SK-N-SH treated with all-trans-retinoic acid at 6 μM for 48 hours (cell line): ENCODE measurements around the gene MLANA.

Experiments used
- ATAC-seq: fragments of 200-7000 bp; cut with Tn5 transposase; 3 replicates; pipeline ENCODE4 v1.9.1; 2020; ENCODE audit warnings: mild to moderate bottlenecking, moderate library complexity
- ARNTL ChIP-seq: fragments of 450-650 bp; formaldehyde crosslinking; IDR thresholded peaks from 2 replicates; pipeline ENCODE4 v1.5.0; 2020; ENCODE audit warnings: low read depth, mild to moderate bottlenecking, moderate library complexity, borderline replicate concordance
- BACH2 ChIP-seq: fragments of 250-450 bp; sonication (Bioruptor Pico); IDR thresholded peaks from 2 replicates; pipeline ENCODE4 v1.9.0; 2021; ENCODE audit warnings: mild to moderate bottlenecking, borderline replicate concordance
- CREB5 ChIP-seq: fragments of 250-450 bp; sonication (Bioruptor Pico); IDR thresholded peaks from 2 replicates; pipeline ENCODE4 v1.5.1; 2020; ENCODE audit warnings: low read depth, mild to moderate bottlenecking, moderate library complexity
- CSDC2 ChIP-seq: fragments of 250-450 bp; sonication (Bioruptor Pico); IDR thresholded peaks from 2 replicates; pipeline ENCODE4 v1.5.0; 2020; ENCODE audit warnings: mild to moderate bottlenecking, moderate library complexity
- ESRRG ChIP-seq: fragments of 250-450 bp; sonication (Bioruptor Pico); IDR thresholded peaks from 2 replicates; pipeline ENCODE4 v1.6.1; 2021; ENCODE audit warnings: mild to moderate bottlenecking
- GLIS3 ChIP-seq: fragments of 250-450 bp; sonication (Bioruptor Pico); IDR thresholded peaks from 2 replicates; pipeline ENCODE4 v1.5.0; 2020; ENCODE audit warnings: mild to moderate bottlenecking, moderate library complexity
- ISL1 ChIP-seq: fragments of 250-450 bp; sonication (Bioruptor Pico); IDR thresholded peaks from 2 replicates; pipeline ENCODE4 v2.1.2; 2022; ENCODE audit warnings: mild to moderate bottlenecking, moderate library complexity
- OSR1 ChIP-seq: fragments of 250-450 bp; sonication (Bioruptor Pico); IDR thresholded peaks from 2 replicates; pipeline ENCODE4 v1.8.0; 2022; ENCODE audit warnings: moderate library complexity, mild to moderate bottlenecking, inconsistent platforms
- PPARA ChIP-seq: fragments of 250-450 bp; sonication (Bioruptor Pico); IDR thresholded peaks from 2 replicates; pipeline ENCODE4 v1.5.0; 2020; ENCODE audit warnings: mild to moderate bottlenecking, borderline replicate concordance
- RARB ChIP-seq: fragments of 250-450 bp; sonication (Bioruptor Pico); IDR thresholded peaks from 2 replicates; pipeline ENCODE4 v1.8.0; 2021; ENCODE audit warnings: mild to moderate bottlenecking, moderate library complexity
- SNAI2 ChIP-seq: fragments of 250-450 bp; sonication (Bioruptor Pico); IDR thresholded peaks from 2 replicates; pipeline ENCODE4 v1.5.0; 2020; ENCODE audit warnings: mild to moderate bottlenecking, moderate library complexity
- TCF4 ChIP-seq: fragments of 250-450 bp; sonication (Bioruptor Pico); IDR thresholded peaks from 2 replicates; pipeline ENCODE4 v1.8.0; 2021; ENCODE audit warnings: mild to moderate bottlenecking, moderate library complexity, borderline replicate concordance
- TOX ChIP-seq: fragments of 250-450 bp; sonication (Bioruptor Pico); IDR thresholded peaks from 2 replicates; pipeline ENCODE4 v1.8.0; 2021; ENCODE audit warnings: mild to moderate bottlenecking, moderate library complexity, borderline replicate concordance
- TSHZ2 ChIP-seq: fragments of 250-450 bp; sonication (Bioruptor Pico); IDR thresholded peaks from 2 replicates; pipeline ENCODE4 v1.5.0; 2020; ENCODE audit warnings: mild to moderate bottlenecking, moderate library complexity
- ZC3H10 ChIP-seq: fragments of 250-450 bp; sonication (Bioruptor Pico); IDR thresholded peaks from 2 replicates; pipeline ENCODE4 v1.5.1; 2021; ENCODE audit warnings: mild to moderate bottlenecking, moderate library complexity
- ZFP3 ChIP-seq: fragments of 250-450 bp; sonication (Bioruptor Pico); IDR thresholded peaks from 2 replicates; pipeline ENCODE4 v1.5.0; 2020; ENCODE audit warnings: mild to moderate bottlenecking, moderate library complexity
- ZFP30 ChIP-seq: fragments of 450-650 bp; formaldehyde crosslinking; IDR thresholded peaks from 2 replicates; pipeline ENCODE4 v1.5.0; 2022; ENCODE audit warnings: mild to moderate bottlenecking, moderate library complexity
- ZNF565 ChIP-seq: fragments of 450-650 bp; formaldehyde crosslinking; conservative IDR thresholded peaks from 2 replicates; pipeline ENCODE4 v1.5.0; 2020; ENCODE audit warnings: low read depth, mild to moderate bottlenecking, moderate library complexity
- ZNF70 ChIP-seq: fragments of 450-650 bp; formaldehyde crosslinking; IDR thresholded peaks from 2 replicates; pipeline ENCODE4 v1.5.0; 2020; ENCODE audit warnings: mild to moderate bottlenecking, moderate library complexity
- ZNF8 ChIP-seq: fragments of 450-650 bp; formaldehyde crosslinking; IDR thresholded peaks from 2 replicates; pipeline ENCODE4 v1.5.0; 2020; ENCODE audit warnings: mild to moderate bottlenecking, moderate library complexity
- TF ChIP-seq, protein P1 (sequence below): fragments of 250-450 bp; sonication (Bioruptor Pico); IDR thresholded peaks from 2 replicates; pipeline ENCODE4 v1.5.1; 2021; ENCODE audit warnings: mild to moderate bottlenecking, moderate library complexity
- TF ChIP-seq, protein P2 (sequence below): fragments of 250-450 bp; sonication (Bioruptor Pico); IDR thresholded peaks from 2 replicates; pipeline ENCODE4 v1.8.0; 2020; ENCODE audit warnings: mild to moderate bottlenecking, moderate library complexity, borderline replicate concordance
- TF ChIP-seq, protein P3 (sequence below): fragments of 250-450 bp; sonication (Bioruptor Pico); IDR thresholded peaks from 2 replicates; pipeline ENCODE4 v1.8.0; 2021; ENCODE audit warnings: low read depth, mild to moderate bottlenecking, moderate library complexity, borderline replicate concordance

The MLANA gene

DNA sequence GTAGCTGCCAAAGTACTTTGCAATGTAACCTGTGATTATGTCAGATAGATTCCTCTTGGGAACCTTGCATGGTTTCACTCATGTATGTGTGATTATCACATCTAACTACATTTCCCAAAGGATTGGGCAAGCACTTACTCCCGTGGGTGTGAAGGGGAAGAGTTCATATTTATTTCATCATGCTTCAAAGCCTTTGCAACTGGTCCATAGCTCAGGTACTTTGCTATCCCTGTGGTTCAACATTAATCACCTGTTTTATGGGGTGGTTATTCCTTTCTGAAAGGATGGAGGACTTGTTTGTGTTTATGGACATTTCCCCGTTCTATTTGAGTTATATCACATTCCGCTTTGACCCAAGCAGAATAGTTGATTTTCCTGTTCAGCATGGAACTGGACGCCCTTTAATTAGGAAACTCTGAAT lies 44.2 kb upstream of the MLANA start:
- TF ChIP-seq CREB5 (CRISPR knock-in tag), result no peak
- TF ChIP-seq CSDC2 (CRISPR knock-in tag), result no peak
- no peak for TF ChIP-seq ZC3H10
- TF ChIP-seq RARB, result no peak
- no peak for TF ChIP-seq TOX (CRISPR knock-in tag)
- ATAC-seq, result no peak

DNA sequence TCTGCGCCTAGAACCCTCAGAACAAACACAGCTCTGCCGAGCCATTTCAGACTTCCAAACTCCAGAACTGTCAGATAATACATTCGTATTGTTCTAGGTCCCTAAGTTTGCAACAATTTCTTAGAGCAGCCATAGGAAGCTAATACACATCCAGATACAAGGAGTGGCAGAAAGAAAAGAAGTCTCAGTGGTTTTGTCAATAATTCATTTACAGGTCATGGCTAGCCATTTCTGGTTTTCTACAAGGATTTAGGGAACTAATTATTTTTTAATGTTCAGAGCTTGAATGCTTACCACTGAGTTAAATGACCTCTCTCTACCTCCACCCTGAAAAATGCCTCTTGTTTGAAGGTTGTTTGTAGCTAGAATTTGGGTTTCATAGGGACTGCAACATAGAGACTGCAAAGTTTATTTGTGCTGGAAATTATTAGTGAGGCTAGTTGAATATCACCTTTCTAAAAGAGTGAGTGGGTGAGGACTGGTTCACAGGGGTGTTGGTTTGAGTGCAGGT lies 42.3 kb upstream of the MLANA start:
- TF ChIP-seq ZNF8 (no peak), ISL1 (CRISPR knock-in tag) (no peak), ZFP30 (no peak), SNAI2 (CRISPR knock-in tag) (no peak), ZNF565 (CRISPR knock-in tag) (no peak), CREB5 (CRISPR knock-in tag) (no peak), OSR1 (no peak), GLIS3 (CRISPR knock-in tag) (no peak), ZC3H10 (no peak), ESRRG (CRISPR knock-in tag) (no peak), RARB (no peak), TOX (CRISPR knock-in tag) (no peak), ZFP3 (CRISPR knock-in tag) (no peak), TCF4 (CRISPR knock-in tag) (no peak), CSDC2 (CRISPR knock-in tag) (no peak), PPARA (CRISPR knock-in tag) (no peak), TSHZ2 (no peak)
- TF ChIP-seq, protein P1, sequence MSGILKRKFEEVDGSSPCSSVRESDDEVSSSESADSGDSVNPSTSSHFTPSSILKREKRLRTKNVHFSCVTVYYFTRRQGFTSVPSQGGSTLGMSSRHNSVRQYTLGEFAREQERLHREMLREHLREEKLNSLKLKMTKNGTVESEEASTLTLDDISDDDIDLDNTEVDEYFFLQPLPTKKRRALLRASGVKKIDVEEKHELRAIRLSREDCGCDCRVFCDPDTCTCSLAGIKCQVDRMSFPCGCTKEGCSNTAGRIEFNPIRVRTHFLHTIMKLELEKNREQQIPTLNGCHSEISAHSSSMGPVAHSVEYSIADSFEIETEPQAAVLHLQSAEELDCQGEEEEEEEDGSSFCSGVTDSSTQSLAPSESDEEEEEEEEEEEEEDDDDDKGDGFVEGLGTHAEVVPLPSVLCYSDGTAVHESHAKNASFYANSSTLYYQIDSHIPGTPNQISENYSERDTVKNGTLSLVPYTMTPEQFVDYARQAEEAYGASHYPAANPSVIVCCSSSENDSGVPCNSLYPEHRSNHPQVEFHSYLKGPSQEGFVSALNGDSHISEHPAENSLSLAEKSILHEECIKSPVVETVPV (CRISPR knock-in tag), result no peak
- TF ChIP-seq, protein P2, sequence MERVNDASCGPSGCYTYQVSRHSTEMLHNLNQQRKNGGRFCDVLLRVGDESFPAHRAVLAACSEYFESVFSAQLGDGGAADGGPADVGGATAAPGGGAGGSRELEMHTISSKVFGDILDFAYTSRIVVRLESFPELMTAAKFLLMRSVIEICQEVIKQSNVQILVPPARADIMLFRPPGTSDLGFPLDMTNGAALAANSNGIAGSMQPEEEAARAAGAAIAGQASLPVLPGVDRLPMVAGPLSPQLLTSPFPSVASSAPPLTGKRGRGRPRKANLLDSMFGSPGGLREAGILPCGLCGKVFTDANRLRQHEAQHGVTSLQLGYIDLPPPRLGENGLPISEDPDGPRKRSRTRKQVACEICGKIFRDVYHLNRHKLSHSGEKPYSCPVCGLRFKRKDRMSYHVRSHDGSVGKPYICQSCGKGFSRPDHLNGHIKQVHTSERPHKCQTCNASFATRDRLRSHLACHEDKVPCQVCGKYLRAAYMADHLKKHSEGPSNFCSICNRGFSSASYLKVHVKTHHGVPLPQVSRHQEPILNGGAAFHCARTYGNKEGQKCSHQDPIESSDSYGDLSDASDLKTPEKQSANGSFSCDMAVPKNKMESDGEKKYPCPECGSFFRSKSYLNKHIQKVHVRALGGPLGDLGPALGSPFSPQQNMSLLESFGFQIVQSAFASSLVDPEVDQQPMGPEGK (CRISPR knock-in tag), result no peak
- ATAC-seq, result no peak

- ATAC-seq, result no peak
- TF ChIP-seq RARB (no peak), PPARA (CRISPR knock-in tag) (no peak), ZNF70 (CRISPR knock-in tag) (no peak), ZFP30 (no peak), BACH2 (CRISPR knock-in tag) (no peak), TCF4 (CRISPR knock-in tag) (no peak), ZNF565 (CRISPR knock-in tag) (no peak), OSR1 (no peak), TOX (CRISPR knock-in tag) (no peak), ARNTL (CRISPR knock-in tag) (no peak), ZC3H10 (no peak), ESRRG (CRISPR knock-in tag) (no peak)
- TF ChIP-seq, protein P2 (CRISPR knock-in tag), result no peak
- TF ChIP-seq, protein P1 (CRISPR knock-in tag), result no peak
- TF ChIP-seq, protein P3, sequence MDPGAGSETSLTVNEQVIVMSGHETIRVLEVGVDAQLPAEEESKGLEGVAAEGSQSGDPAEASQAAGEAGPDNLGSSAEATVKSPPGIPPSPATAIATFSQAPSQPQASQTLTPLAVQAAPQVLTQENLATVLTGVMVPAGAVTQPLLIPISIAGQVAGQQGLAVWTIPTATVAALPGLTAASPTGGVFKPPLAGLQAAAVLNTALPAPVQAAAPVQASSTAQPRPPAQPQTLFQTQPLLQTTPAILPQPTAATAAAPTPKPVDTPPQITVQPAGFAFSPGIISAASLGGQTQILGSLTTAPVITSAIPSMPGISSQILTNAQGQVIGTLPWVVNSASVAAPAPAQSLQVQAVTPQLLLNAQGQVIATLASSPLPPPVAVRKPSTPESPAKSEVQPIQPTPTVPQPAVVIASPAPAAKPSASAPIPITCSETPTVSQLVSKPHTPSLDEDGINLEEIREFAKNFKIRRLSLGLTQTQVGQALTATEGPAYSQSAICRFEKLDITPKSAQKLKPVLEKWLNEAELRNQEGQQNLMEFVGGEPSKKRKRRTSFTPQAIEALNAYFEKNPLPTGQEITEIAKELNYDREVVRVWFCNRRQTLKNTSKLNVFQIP (CRISPR knock-in tag), result no peak
Measured at GRCh38 chr9:5850724-5851122, 40.0 kb upstream of the MLANA start.
